NK-92 (cell line): ENCODE measurements around the gene AUP1.

Experiments
- DNase-seq: peaks from one replicate; lab custom pipeline; 2025; ENCODE audit not compliant: unreplicated experiment; lab: John Stamatoyannopoulos, UW

Gene AUP1

GRCh38 chr2:74556831-74557370 lies 27.4 kb upstream of the AUP1 start:
- no peak for DNase-seq

DNA sequence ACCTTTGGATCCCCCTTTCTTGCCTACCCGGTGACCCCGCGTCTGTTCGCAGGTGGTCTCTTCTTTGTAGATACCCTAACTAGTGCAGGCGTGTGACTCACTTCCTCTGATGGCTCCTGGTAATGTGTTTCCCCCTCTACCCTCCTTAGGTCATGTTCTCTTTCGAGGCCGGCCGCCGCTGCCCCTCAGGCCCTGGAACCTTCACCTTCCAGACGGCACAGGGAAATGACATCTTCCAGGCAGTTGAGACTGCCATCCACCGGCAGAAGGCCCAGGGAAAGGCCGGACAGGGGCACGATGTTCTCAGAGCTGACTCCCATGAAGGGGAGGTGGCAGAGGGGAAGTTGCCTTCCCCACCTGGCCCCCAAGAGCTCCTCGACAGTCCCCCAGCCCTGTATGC lies 26.7 kb upstream of the AUP1 start:
- DNase-seq = no peak

DNA sequence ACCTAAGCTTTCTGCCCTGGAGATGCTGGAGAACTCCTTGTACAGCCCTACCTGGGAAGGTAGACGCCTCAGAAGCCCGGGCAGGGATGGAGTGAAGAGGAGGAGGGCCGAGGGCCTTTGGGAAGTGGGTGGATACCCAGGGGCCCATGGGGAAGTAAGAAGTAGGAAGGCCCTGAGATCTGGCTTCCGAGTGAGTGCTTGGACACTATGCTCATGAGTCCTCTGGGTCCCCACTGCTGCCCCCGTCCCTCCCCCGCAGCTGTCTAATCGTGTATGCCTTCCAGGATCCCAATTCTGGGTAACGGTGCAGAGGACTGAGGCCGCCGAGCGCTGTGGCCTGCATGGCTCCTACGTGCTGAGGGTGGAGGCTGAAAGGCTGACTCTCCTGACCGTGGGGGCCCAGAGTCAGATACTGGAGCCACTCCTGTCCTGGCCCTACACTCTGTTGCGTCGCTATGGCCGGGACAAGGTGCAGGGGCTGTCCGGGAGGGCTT lies 26.2 kb upstream of the AUP1 start:
- DNase-seq = no peak

GRCh38 chr2:74554820-74555531 lies 25.5 kb upstream of the AUP1 start:
- no peak for DNase-seq

- DNase-seq = no peak
These were observed 24.6 kb upstream of the AUP1 start, which contains the start of the genes DOK1 and LOXL3 for GRCh38 chr2:74553892-74554819. Gene DOK1, plus strand, starts transcription at chr2:74554720. Its CDS starts 35 bp downstream, at chr2:74554755. Gene LOXL3, minus strand, starts transcription at chr2:74553942. Its CDS starts 1,308 bp downstream, at chr2:74552634.

DNA sequence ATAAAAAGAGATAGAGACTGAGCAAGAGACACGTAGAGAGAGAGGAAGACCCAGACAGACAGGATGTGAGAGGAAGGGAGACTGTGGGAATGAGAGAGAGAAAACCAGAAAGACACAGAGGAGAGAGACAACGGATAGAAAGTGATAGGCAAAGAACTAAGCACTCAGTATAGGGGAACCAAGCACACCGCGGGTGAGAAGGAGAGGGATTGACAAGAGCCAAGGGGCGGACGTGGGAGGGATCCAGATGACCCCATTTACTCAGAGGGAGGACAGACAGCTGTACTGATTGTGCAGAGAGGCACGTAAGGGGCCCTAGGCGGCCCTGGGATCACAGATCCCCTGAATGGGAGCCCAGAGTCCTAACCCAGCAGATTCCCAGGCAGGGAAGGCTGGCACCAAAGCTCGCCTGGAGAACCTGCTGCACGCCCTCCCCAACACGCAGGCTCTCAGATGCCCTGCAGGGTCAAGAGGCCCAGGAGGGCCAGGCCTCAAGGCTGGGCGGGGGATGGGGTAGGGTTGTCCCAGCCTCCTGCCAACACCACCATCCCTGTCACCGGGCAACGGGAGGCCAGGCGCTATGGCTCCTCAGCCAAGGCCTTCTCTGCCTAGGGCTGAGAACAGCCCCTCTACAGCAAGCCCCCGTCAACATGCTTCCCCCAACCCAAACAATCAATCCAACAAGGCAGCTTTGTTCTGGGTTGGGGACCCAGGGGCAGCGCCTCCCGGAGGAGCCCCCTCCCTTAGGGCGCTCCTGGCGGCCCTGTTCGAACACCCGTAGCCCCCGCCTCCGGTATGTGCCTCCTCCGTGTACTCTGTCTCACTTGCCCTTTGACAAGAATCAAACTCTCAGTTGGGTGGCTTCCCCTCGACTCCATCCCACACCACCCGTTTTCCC lies 23.7 kb upstream of the AUP1 start:
- DNase-seq = no peak

DNA sequence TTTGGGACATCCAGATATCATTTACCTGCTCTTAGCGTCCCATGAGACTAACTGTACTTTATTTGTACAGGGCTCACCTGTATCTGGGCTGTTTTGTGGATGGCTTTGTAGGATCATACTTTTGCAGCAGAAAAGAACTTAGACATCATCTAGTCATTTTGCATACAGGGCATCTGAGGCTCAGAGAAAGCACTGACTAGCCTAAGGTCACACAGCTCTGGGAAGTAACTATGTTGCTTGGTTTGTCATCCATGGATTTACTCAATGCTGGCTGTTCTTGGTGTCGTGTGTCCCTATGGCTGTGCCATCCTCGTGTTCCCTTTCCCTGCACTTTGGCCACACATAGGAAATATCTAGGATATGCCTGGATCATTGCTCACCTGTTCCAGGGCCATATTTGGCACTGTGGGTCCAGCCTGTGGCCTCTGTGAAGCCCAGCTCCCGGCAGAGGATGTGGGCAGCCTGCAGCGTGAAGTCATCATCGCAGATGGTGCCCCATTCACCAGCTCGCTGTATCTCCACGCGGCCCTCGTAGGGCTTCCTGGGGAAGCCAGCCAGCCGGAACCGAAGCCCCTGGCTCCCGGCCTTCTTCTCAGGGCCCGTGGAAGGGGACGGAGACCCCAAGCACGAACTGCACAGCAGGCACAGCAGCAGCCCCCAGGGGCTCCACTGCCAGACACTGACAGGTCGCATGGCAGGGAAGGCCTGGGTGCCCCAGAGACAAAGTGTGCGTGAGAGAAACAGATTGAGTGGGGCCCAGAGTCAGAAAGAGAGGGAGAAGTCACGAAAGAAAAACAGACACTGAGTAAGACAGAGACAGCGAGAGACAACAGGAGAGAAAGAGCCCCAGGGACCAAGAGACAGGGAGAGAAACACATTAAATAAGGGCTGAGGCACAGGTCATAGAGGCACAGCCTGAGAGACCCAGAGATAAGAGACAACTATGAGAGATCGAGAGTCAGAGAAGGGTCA lies 22.7 kb upstream of the AUP1 start:
- no peak for DNase-seq

DNA sequence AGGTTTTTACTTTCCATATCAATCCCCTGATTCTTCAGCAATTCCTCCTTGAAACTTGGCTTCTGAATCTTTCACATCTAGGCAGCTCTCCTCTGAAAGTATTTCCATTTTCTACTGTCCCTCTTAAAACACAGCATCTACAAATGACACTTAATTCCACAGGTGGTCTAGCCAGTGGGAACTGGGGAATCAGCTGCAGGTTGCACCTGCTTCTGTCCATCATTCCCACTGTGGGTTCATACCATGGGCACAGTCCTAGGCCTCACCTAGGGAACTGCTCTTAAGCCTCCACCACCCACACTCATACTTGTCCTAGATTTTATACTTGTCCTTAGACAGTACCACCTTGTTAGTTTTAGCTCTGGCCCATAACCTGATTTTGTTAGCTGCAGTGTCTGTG lies 22.0 kb upstream of the AUP1 start:
- no peak for DNase-seq

GRCh38 chr2:74550231-74550630 lies 20.7 kb upstream of the AUP1 start:
- no peak for DNase-seq

DNA sequence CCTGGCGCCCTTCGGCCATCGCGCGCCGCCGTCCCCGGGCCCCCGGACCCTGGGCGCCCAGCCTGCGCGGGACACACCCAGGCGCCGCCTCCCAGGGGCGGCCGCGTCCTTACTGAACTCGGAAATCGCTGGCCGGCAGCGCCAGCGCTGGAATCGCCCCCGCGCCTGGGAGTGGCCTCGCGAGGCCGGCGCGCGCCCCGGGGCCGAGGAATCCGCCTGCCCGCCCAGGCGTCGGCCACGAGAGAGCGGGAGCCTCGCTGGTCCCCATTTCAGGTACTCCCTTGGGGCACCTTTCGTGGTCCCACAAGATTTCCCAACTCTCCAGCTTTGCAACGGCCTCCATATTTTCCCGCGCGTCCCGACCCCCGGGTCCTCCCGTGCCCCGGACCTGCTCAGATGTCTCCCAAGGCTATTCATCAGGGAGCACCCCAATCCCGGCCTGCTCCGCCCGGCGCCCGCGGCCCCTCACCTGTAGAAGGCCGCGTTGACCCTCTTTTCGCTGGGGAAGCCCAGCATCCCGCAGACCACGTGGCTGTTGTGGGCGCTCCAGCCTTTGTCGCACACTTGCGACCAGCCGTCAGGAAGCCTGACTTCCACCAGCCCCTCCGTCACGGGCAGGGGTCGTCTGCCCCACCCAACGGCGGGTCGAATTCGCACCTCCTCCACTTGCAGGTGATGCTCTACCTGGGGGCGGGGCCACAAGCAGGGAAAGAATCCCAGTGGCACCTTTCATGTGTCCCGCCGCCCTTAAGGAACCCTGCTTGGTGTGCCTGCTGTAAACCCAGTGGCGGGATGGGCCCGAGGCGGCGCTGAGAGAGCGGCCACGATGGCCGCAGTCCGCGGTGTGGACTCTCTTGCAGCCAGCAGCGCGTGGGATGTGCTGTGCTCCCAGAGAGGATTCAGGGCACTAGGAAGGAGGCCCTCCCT lies 19.7 kb upstream of the AUP1 start:
- DNase-seq = no peak

GRCh38 chr2:74548285-74548899 lies 18.9 kb upstream of the AUP1 start:
- DNase-seq = no peak

DNA sequence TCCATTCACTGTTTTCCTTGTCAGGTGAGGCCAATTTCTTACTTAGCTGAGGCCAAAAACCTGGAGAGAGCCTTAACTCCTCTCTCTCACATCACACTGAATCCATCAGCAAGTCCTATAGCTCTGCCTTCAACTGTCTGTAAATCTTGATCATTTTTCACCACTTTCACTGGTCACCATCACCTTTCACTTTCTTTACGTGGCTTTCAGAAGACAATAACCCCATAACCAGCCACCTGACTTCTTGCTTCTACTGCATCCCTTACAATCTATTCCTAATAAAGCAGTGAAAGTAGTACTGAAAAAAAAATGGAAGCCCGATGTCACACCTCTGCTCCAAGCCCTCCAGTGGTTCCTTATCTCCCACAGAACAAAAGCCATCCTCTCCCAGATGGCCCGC lies 16.5 kb upstream of the AUP1 start:
- no peak for DNase-seq

GRCh38 chr2:74544634-74545033 lies 15.1 kb upstream of the AUP1 start:
- DNase-seq = no peak

DNA sequence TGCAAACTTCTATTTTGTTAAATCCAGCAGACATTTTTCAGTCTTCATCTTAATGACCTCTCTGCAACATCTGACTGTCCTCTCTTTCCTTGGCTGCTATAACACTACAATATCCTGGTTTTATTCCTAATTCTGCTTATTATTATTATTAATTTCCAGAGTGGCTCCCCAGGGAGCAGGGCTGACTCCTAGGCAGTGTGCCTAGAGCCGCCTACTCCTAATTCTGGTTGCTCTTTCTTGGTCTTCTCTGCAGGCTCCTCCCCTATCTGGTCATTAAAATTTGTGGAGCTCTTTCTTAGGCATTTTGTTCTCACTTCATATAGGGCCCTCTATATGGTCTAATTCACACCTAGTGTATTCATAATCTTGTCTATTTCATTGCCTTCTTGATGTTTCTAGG lies 13.5 kb upstream of the AUP1 start:
- no peak for DNase-seq

GRCh38 chr2:74540291-74540690 lies 10.8 kb upstream of the AUP1 start:
- no peak for DNase-seq

GRCh38 chr2:74538881-74539339 lies 9.4 kb upstream of the AUP1 start:
- no peak for DNase-seq

GRCh38 chr2:74537140-74537539 lies 7.6 kb upstream of the AUP1 start:
- DNase-seq = no peak
